ENCODE results near the gene PAX5.

GRCh38 chr9:36844961-36845360 lies 189.1 kb downstream of the PAX5 start:
- TF ChIP-seq CTCF (IDR thresholded peaks at IDR 0.05), result no peak
- no peak for TF ChIP-seq EZH2 (IDR thresholded peaks at IDR 0.05; ENCODE audit: borderline replicate concordance, insufficient read depth, low read depth, low read length, poor library complexity, severe bottlenecking)

Measured in B cell (primary cell).